IMR-90 (cell line): ENCODE results near the gene ERG28. TPM values are rescaled to one million over a fixed set of nuclear protein-coding genes. Genes with fewer than 3 reads are reported as not detected.

Experiments
- ATAC-seq: fragments of 200-7000 bp; cut with Tn5 transposase; 2 replicates; pipeline ENCODE4 v1.9.1; 2020; ENCODE audit warnings: low read depth, mild to moderate bottlenecking, moderate library complexity
- BruUV-seq: library from RNA; stranded (reverse); fragments of 400-500 nt; replicated peaks from 2 replicates; lab custom pipeline; 2021; lab: Mats Ljungman, UMichigan
- CTCF ChIA-PET: fragments of 300-600 bp; formaldehyde crosslinking; extraction: SDS; loops from one replicate; lab custom pipeline; 2021; ENCODE audit warnings: antibody characterized with exemption; lab: Yijun Ruan, JAX
- POLR2A ChIA-PET: fragments of 300-600 bp; sonication (Branson Sonifier 250); formaldehyde crosslinking; loops from one replicate; lab custom pipeline; 2022; ENCODE audit warnings: antibody characterized with exemption; ENCODE audit not compliant: unreplicated experiment; lab: Charles Lee
- DNase-seq: peaks from one replicate; pipeline ENCODE4 v3.0.0; 2013
- H2AFZ ChIP-seq: replicated peaks from 2 replicates; pipeline ENCODE3; 2013; ENCODE audit warnings: low read length, mild to moderate bottlenecking; ENCODE audit not compliant: poor library complexity
- H2AK5ac ChIP-seq: 2 replicates; pipeline ENCODE4 v1.6.1; 2013; ENCODE audit warnings: low read depth, low read length, inconsistent platforms
- H2AK9ac ChIP-seq: replicated peaks from 2 replicates; pipeline ENCODE3; 2013; ENCODE audit warnings: mild to moderate bottlenecking, low read depth, low read length, moderate library complexity; ENCODE audit not compliant: poor library complexity
- H2BK120ac ChIP-seq: 2 replicates; pipeline ENCODE4 v1.6.1; 2013; ENCODE audit warnings: low read depth, low read length, inconsistent platforms
- H2BK15ac ChIP-seq: 3 replicates; pipeline ENCODE4 v1.6.1; 2013; ENCODE audit warnings: low read depth, low read length, inconsistent platforms
- H2BK20ac ChIP-seq: 2 replicates; pipeline ENCODE4 v1.6.1; 2013; ENCODE audit warnings: low read depth, mild to moderate bottlenecking, inconsistent platforms, low read length, moderate library complexity
- H2BK5ac ChIP-seq: 2 replicates; pipeline ENCODE4 v1.6.1; 2013; ENCODE audit warnings: mild to moderate bottlenecking, low read depth, low read length, inconsistent platforms; ENCODE audit not compliant: poor library complexity, severe bottlenecking
- H3K14ac ChIP-seq: replicated peaks from 2 replicates; pipeline ENCODE4 v1.6.1; 2013; ENCODE audit warnings: low read depth, low read length, inconsistent platforms
- H3K18ac ChIP-seq: 2 replicates; pipeline ENCODE4 v1.6.1; 2013; ENCODE audit warnings: low read depth, low read length, control low read depth
- H3K23ac ChIP-seq: 2 replicates; pipeline ENCODE4 v1.6.1; 2013; ENCODE audit warnings: low read depth, low read length, inconsistent platforms
- H3K27ac ChIP-seq: 2 replicates; pipeline ENCODE4 v1.5.1; 2013; ENCODE audit warnings: mild to moderate bottlenecking, control low read depth, low read length; ENCODE audit not compliant: insufficient read depth
- H3K27me3 ChIP-seq: 2 replicates; pipeline ENCODE4 v1.6.1; 2013; ENCODE audit warnings: low read length; ENCODE audit not compliant: control insufficient read depth, insufficient read depth
- H3K36me3 ChIP-seq: 2 replicates; pipeline ENCODE4 v1.6.1; 2013; ENCODE audit warnings: low read length, mixed read lengths; ENCODE audit not compliant: control insufficient read depth, insufficient read depth
- H3K4ac ChIP-seq: 2 replicates; pipeline ENCODE4 v1.6.1; 2013; ENCODE audit warnings: low read depth, low read length, inconsistent platforms
- H3K4me1 ChIP-seq: 2 replicates; pipeline ENCODE4 v1.6.1; 2013; ENCODE audit warnings: low read length, mixed read lengths; ENCODE audit not compliant: control insufficient read depth, insufficient read depth
- H3K4me2 ChIP-seq: 2 replicates; pipeline ENCODE4 v1.6.1; 2013; ENCODE audit warnings: low read depth, mild to moderate bottlenecking, control low read depth, low read length, moderate library complexity
- H3K4me3 ChIP-seq: 2 replicates; pipeline ENCODE4 v1.5.1; 2013; ENCODE audit warnings: low read depth, mild to moderate bottlenecking, control low read depth, low read length, moderate library complexity; ENCODE audit not compliant: insufficient read depth
- H3K56ac ChIP-seq: 2 replicates; pipeline ENCODE4 v1.6.1; 2013; ENCODE audit warnings: low read length, inconsistent platforms; ENCODE audit not compliant: insufficient read depth; ENCODE audit errors: extremely low read depth
- H3K79me1 ChIP-seq, 2 experiments: 2 replicates each; pipeline ENCODE4 v1.6.1; 2013; ENCODE audit warnings: low read length in 2 of 2, inconsistent platforms in 1 of 2, low read depth in 1 of 2
- H3K9ac ChIP-seq: 2 replicates; pipeline ENCODE4 v1.6.1; 2013; ENCODE audit warnings: low read depth, low read length, control low read depth
- H3K9me1 ChIP-seq: 2 replicates; pipeline ENCODE4 v1.6.1; 2013; ENCODE audit warnings: low read length, inconsistent platforms; ENCODE audit not compliant: insufficient read depth
- H3K9me3 ChIP-seq: 2 replicates; pipeline ENCODE4 v1.6.1; 2013; ENCODE audit warnings: low read length; ENCODE audit not compliant: control insufficient read depth, insufficient read depth
- H4K20me1 ChIP-seq: 2 replicates; pipeline ENCODE4 v1.6.1; 2013; ENCODE audit warnings: low read length, inconsistent platforms; ENCODE audit not compliant: insufficient read depth
- H4K5ac ChIP-seq: 2 replicates; pipeline ENCODE4 v1.6.1; 2013; ENCODE audit warnings: mild to moderate bottlenecking, low read depth, low read length, control low read depth
- H4K8ac ChIP-seq, 2 experiments: 2 replicates each; pipeline ENCODE4 v1.6.1; 2013; ENCODE audit warnings: low read depth in 2 of 2, low read length in 2 of 2, control low read depth in 1 of 2, inconsistent platforms in 1 of 2
- H4K91ac ChIP-seq: 2 replicates; pipeline ENCODE4 v1.6.1; 2013; ENCODE audit warnings: low read depth, low read length, inconsistent platforms; ENCODE audit not compliant: insufficient read depth
- CHD1 ChIP-seq: IDR thresholded peaks from 2 replicates; pipeline ENCODE4 v1.6.1; 2012; ENCODE audit warnings: low read depth, low read length, improper control_type of control experiment
- ELK1 ChIP-seq: fragments of 150-350 bp; IDR thresholded peaks from 2 replicates; pipeline ENCODE4 v1.6.1; 2016; ENCODE audit warnings: low read depth, mild to moderate bottlenecking, low read length, moderate library complexity, borderline replicate concordance
- FOS ChIP-seq: fragments of 150-350 bp; IDR thresholded peaks from 2 replicates; pipeline ENCODE4 v1.6.1; 2016; ENCODE audit warnings: low read depth, low read length
- MAZ ChIP-seq: IDR thresholded peaks from 2 replicates; pipeline ENCODE4 v1.6.1; 2012; ENCODE audit warnings: low read depth, mild to moderate bottlenecking, low read length, improper control_type of control experiment, moderate library complexity, borderline replicate concordance
- MXI1 ChIP-seq: IDR thresholded peaks from 2 replicates; pipeline ENCODE4 v1.6.1; 2012; ENCODE audit warnings: low read depth, mild to moderate bottlenecking, low read length, moderate library complexity, borderline replicate concordance
- NFE2L2 ChIP-seq: fragments of 150-350 bp; IDR thresholded peaks from 2 replicates; pipeline ENCODE4 v1.6.1; 2016; ENCODE audit warnings: low read depth, mild to moderate bottlenecking, low read length
- POLR2A ChIP-seq: IDR thresholded peaks from 2 replicates; pipeline ENCODE4 v1.6.1; 2012; ENCODE audit warnings: mild to moderate bottlenecking, low read depth, low read length
- RAD21 ChIP-seq: IDR thresholded peaks from 2 replicates; pipeline ENCODE4 v1.6.1; 2012; ENCODE audit warnings: low read length, improper control_type of control experiment
- RCOR1 ChIP-seq: IDR thresholded peaks from 2 replicates; pipeline ENCODE4 v1.6.1; 2012; ENCODE audit warnings: mild to moderate bottlenecking, low read length, improper control_type of control experiment; ENCODE audit not compliant: insufficient replicate concordance
- WGBS, 2 experiments: methylation state at CpG; one replicate each; pipeline versions ENCODE4 v1.1.5 to v1.1.7; 2013; ENCODE audit warnings: missing lambda C conversion rate in 2 of 2; ENCODE audit not compliant: insufficient read length in 1 of 2; ENCODE audit errors: extremely low coverage in 2 of 2; 5-methylcytosine and 5-hydroxymethylcytosine counted together
- dilution Hi-C: fragments of 300-500 bp; cut with HindIII; formaldehyde crosslinking; loops from one replicate; pipeline ENCODE4 v1.14.3; 2018; ENCODE audit warnings: low sequenced_read_pairs; ENCODE audit not compliant: unreplicated experiment
- in situ Hi-C: fragments of 300-500 bp; cut with MboI; formaldehyde crosslinking; loops from 3 replicates; pipeline ENCODE4 v1.14.3; 2019; ENCODE audit warnings: low sequenced_read_pairs, inconsistent platforms, mixed read lengths
- intact Hi-C: fragments of 100-400 bp; cut with micrococcal nuclease; formaldehyde crosslinking; loops from 2 replicates; pipeline ENCODE4 v1.10.0; 2022
- polyA plus RNA-seq, 3 experiments: library from polyadenylated mRNA; depleted of rRNA; stranded (reverse); fragments of >200 nt; gene quantifications; 2 replicates each; pipeline ENCODE4 v1.2.3, GENCODE V29; 2012; ENCODE audit warnings: low replicate concordance in 1 of 3
- total RNA-seq: library from RNA; depleted of rRNA; stranded (reverse); fragments of >200 nt; gene quantifications from 2 replicates; pipeline ENCODE4 v1.2.3, GENCODE V29; 2012

ERG28 gene
- total and polyA plus RNA-seq, 2 of the 4 experiments (the other 2 are of a cell fraction): 0.90 to 15.4 TPM

- no peak overlapping the region for H3K18ac ChIP-seq
- no peak overlapping the region for H3K9ac ChIP-seq
- ChIA-PET POLR2A (no interaction called here), CTCF (no interaction called here)
- H4K5ac ChIP-seq: no peak overlapping the region
- H3K4ac ChIP-seq: no peak overlapping the region
- DNase-seq: no peak
- in situ Hi-C loops (no loop called here), intact Hi-C loops (no loop called here), dilution Hi-C loops (no loop called here)
- no peak overlapping the region for H2BK5ac ChIP-seq
- no peaks in the 10 kb centered on the region for H3K9me1 ChIP-seq
- no peak overlapping the region for H3K23ac ChIP-seq
- TF ChIP-seq FOS: no peak
- TF ChIP-seq ELK1: no peak
- no peak for TF ChIP-seq MXI1
- TF ChIP-seq POLR2A: no peak
- no peak for TF ChIP-seq RAD21
- TF ChIP-seq RCOR1: no peak
- TF ChIP-seq NFE2L2: no peak
- no peak for TF ChIP-seq MAZ
- TF ChIP-seq CHD1: no peak
- no peak overlapping the region for H2BK120ac ChIP-seq
- H3K56ac ChIP-seq: no peak overlapping the region
- no peak for ATAC-seq
- H2BK15ac ChIP-seq: no peak overlapping the region
- peaks cover 11% of the 10 kb centered on the region; the same call in 1 of the 2 replicates for H3K27me3 ChIP-seq
- H3K79me1 ChIP-seq: no peaks in the 10 kb centered on the region
- no CpG with 5 or more reads among the region's 3 CpGs for WGBS, 2 experiments
- no peak overlapping the region for H4K91ac ChIP-seq
- H3K27ac ChIP-seq: no peak overlapping the region
- H3K4me3 ChIP-seq: no peak overlapping the region
- H2AFZ ChIP-seq: no peak overlapping the region
- H2BK20ac ChIP-seq: no peak overlapping the region
- H3K4me1 ChIP-seq: no peaks in the 10 kb centered on the region
- H3K14ac ChIP-seq: no peak overlapping the region
- H2AK9ac ChIP-seq: no peak overlapping the region
- no peaks in the 10 kb centered on the region for H4K20me1 ChIP-seq
- H3K4me2 ChIP-seq: no peak overlapping the region
- no peak overlapping the region for H4K8ac ChIP-seq
- no peak overlapping the region for H2AK5ac ChIP-seq
- H3K9me3 ChIP-seq: no peaks in the 10 kb centered on the region
- no TSS peak for BruUV-seq
- no peaks in the 10 kb centered on the region for H3K36me3 ChIP-seq
Measured at GRCh38 chr14:75626396-75626795, 34.3 kb downstream of the ERG28 start.
